Mucosa of rectum (tissue), 2 donors: Measurements from ENCODE around the gene FAM20B.

Experiments used
- H3K27ac ChIP-seq, 2 donors: one replicate each; pipeline ENCODE4 v1.7.0; 2013; ENCODE audit warnings: inconsistent platforms in 2 of 2, low read depth in 2 of 2, low read length in 2 of 2
- H3K27me3 ChIP-seq, 2 donors: one replicate each; pipeline ENCODE4 v1.7.0; 2013; ENCODE audit warnings: low read length in 2 of 2; ENCODE audit not compliant: control insufficient read depth in 2 of 2, insufficient read depth in 2 of 2
- H3K36me3 ChIP-seq, 2 donors: one replicate each; pipeline ENCODE4 v1.7.0; 2013; ENCODE audit warnings: low read length in 2 of 2; ENCODE audit not compliant: control insufficient read depth in 2 of 2, insufficient read depth in 2 of 2
- H3K4me1 ChIP-seq, 2 donors: one replicate each; pipeline ENCODE4 v1.7.0; 2013; ENCODE audit warnings: low read length in 2 of 2, mild to moderate bottlenecking in 1 of 2; ENCODE audit not compliant: control insufficient read depth in 2 of 2, insufficient read depth in 2 of 2
- H3K4me3 ChIP-seq, 2 donors: one replicate each; pipeline ENCODE4 v1.7.0; 2013; ENCODE audit warnings: low read length in 2 of 2
- H3K9ac ChIP-seq, 2 donors: one replicate each; pipeline ENCODE4 v1.7.0; 2013; ENCODE audit warnings: low read length in 2 of 2, low read depth in 1 of 2, mild to moderate bottlenecking in 1 of 2
- H3K9me3 ChIP-seq, 2 donors: one replicate each; pipeline ENCODE4 v1.7.0; 2013; ENCODE audit warnings: low read length in 2 of 2; ENCODE audit not compliant: control insufficient read depth in 2 of 2
- donor health status: healthy.
- donor health status: Normal muscosa, but diverticular disease.

FAM20B gene

GRCh38 chr1:179090522-179090921, 64.8 kb downstream of the FAM20B start:
- H3K27ac ChIP-seq = no peak overlapping the region
- no peak overlapping the region for H3K4me3 ChIP-seq

DNA sequence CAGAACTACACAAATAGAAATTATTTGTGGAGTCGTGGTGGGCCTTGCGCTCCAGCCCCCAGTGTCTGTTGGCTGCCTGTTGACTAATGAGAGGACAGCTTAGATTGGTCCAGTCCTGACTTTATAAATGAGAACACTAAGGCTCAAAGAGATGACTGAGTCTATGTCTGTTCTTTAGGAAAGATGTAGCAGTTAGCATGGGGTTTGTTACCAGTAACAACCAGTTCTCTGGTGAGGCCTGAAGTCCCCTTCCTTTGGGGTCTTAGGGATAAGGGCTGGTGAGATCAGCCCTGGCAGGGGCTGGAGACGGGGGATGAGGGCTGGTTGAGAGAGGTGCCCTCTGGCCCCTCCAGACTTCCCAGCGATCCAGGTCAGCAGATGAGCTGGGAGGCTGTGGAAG, 65.2 kb downstream of the FAM20B start:
- H3K4me1 ChIP-seq = peaks cover 0 to 4% of the 10 kb centered on the region in 2 donors
- no peaks in the 10 kb centered on the region for H3K9me3 ChIP-seq
- H3K36me3 ChIP-seq = peaks cover 53 to 68% of the 10 kb centered on the region in 2 donors
- no peaks in the 10 kb centered on the region for H3K27me3 ChIP-seq
- no peak overlapping the region for H3K4me3 ChIP-seq
- no peak overlapping the region for H3K9ac ChIP-seq
- H3K27ac ChIP-seq = no peak overlapping the region

More at GRCh38 chr1:179090522-179090921, 64.8 kb downstream of the FAM20B start:
- H3K4me1 ChIP-seq = peaks cover 0 to 4% of the 10 kb centered on the region in 2 donors
- H3K9me3 ChIP-seq = no peaks in the 10 kb centered on the region
- H3K9ac ChIP-seq = no peak overlapping the region
- no peaks in the 10 kb centered on the region for H3K27me3 ChIP-seq
- peaks cover 51 to 68% of the 10 kb centered on the region in 2 donors for H3K36me3 ChIP-seq

DNA sequence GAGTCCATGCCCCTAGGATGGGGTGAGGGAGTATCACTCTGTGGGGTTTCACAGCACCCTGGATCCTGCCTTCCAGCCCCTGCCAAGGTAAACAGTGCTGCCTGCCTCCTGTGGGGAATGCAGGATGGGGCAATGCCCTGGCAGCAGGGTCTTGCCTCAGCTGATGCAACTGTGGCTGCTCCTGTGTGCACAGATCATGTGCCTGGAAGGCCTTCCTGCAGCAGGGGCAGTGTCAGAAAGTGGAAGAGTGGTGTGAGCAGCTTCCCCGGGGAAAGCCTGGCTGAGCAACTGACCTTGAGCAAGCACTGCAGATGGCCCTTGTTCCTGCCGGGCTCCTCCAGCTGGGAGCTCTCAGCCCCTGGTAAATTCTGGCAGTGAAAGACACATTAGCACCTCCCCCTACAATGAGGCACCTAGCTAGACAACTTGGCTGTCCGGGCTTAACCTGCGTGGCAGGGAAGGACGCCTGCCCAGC, 66.0 kb downstream of the FAM20B start:
- Histone ChIP-seq H3K9me3 (no peaks in the 10 kb centered on the region), H3K9ac (no peak overlapping the region), H3K4me3 (no peak overlapping the region), H3K36me3 (peaks cover 57 to 70% of the 10 kb centered on the region in 2 donors), H3K4me1 (peaks cover 0 to 4% of the 10 kb centered on the region in 2 donors), H3K27ac (no peak overlapping the region), H3K27me3 (no peaks in the 10 kb centered on the region)

- Histone ChIP-seq H3K27ac (no peak overlapping the region), H3K9ac (no peak overlapping the region), H3K27me3 (no peaks in the 10 kb centered on the region), H3K9me3 (no peaks in the 10 kb centered on the region), H3K36me3 (peaks cover 63 to 73% of the 10 kb centered on the region in 2 donors), H3K4me3 (no peak overlapping the region), H3K4me1 (no peaks in the 10 kb centered on the region)
These were observed 67.3 kb downstream of the FAM20B start for GRCh38 chr1:179092896-179093461.

DNA sequence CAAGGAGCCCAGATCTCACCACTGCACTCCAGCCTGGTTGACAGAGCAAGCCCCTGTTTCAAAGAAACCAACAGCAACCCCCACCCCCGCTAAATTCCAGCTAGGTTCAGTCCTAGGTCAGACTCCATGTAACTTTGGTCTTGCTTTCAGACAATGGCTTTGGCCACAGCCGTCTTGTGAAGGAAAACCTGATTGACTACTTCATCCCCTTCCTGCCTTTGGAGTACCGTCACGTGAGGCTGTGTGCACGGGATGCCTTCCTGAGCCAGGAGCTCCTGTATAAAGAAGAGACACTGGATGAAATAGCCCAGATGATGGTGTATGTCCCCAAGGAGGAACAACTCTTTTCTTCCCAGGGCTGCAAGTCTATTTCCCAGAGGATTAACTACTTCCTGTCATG, 69.1 kb downstream of the FAM20B start:
- H3K4me3 ChIP-seq = no peak overlapping the region
- H3K27me3 ChIP-seq = no peaks in the 10 kb centered on the region
- H3K27ac ChIP-seq = no peak overlapping the region
- no peaks in the 10 kb centered on the region for H3K4me1 ChIP-seq
- H3K9me3 ChIP-seq = no peaks in the 10 kb centered on the region
- no peak overlapping the region for H3K9ac ChIP-seq
- H3K36me3 ChIP-seq = peaks cover 52 to 64% of the 10 kb centered on the region in 2 donors

DNA sequence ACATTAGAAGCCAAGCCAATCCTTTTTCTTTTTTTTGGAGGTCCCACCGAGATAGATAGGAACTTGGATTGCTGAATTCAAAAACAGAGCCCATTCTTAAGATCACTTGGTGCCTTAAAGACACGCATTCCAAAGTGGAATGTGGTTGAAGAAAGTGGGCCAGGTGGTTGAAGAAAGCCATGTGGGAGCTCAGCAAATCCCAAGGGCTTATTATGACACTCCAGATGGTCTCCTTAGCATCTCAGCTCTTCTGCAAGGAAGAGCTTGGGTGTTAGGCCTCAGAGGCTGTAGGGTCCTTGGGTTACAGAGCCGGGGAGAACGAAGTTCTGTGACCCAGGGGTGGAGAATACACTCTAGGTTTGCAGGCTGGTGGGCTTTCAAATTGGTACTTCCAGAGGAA, 69.7 kb downstream of the FAM20B start:
- Histone ChIP-seq H3K27ac (no peak overlapping the region), H3K9ac (no peak overlapping the region), H3K4me1 (no peaks in the 10 kb centered on the region), H3K4me3 (no peak overlapping the region), H3K9me3 (no peaks in the 10 kb centered on the region), H3K27me3 (no peaks in the 10 kb centered on the region), H3K36me3 (peaks cover 52 to 61% of the 10 kb centered on the region in 2 donors)

DNA sequence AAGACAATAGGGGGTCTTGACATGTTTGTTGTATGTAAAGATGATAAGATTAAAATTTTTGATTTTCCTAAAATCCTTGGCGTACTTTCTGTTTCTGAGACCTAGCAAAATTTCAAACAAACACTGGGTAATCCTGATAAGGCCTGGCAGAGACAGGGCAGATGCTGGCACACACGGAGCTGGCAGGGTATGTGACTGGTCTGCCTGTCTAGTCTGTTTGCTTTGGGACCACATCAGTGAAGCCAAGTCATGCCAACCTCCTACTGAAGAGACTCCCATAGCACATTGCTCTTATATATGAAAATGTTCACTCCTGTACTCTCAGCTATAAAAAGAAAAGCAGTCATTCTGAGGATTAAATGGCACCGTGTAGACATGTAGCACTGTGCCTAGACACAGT, 70.2 kb downstream of the FAM20B start:
- Histone ChIP-seq H3K4me1 (no peaks in the 10 kb centered on the region), H3K27me3 (no peaks in the 10 kb centered on the region), H3K9me3 (no peaks in the 10 kb centered on the region), H3K9ac (no peak overlapping the region), H3K36me3 (peaks cover 52 to 56% of the 10 kb centered on the region in 2 donors), H3K4me3 (no peak overlapping the region), H3K27ac (no peak overlapping the region)

DNA sequence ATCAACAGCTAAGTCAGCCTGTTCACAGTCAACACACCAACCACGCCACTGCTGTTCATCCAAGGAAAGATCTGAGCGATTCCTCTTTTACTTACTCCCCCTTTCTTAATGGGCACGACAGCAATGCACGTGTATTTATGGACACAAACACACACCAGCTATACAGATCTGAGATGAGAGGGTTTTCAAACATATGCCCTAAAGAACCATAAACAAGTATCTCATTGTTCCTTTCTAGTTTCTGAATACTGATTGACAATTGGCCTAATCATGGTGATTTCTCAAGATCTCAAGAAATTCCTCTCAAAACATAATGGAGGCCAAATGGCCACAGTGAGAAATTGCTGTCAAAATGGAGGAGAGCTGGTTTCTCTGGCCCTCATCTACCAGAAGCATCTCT, 74.2 kb downstream of the FAM20B start:
- Histone ChIP-seq H3K9ac (no peak overlapping the region), H3K27ac (no peak overlapping the region), H3K9me3 (no peaks in the 10 kb centered on the region)

GRCh38 chr1:179101566-179101965, 75.9 kb downstream of the FAM20B start:
- H3K4me1 ChIP-seq = no peaks in the 10 kb centered on the region
- no peak overlapping the region for H3K4me3 ChIP-seq
- H3K9ac ChIP-seq = no peak overlapping the region
- peaks cover 7 to 8% of the 10 kb centered on the region in 2 donors for H3K36me3 ChIP-seq
- H3K9me3 ChIP-seq = no peaks in the 10 kb centered on the region
- H3K27me3 ChIP-seq = no peaks in the 10 kb centered on the region
- H3K27ac ChIP-seq = no peak overlapping the region

More for the DNA sequence above, 74.2 kb downstream of the FAM20B start:
- Histone ChIP-seq H3K36me3 (peaks cover 20 to 21% of the 10 kb centered on the region in 2 donors), H3K27me3 (no peaks in the 10 kb centered on the region), H3K4me3 (no peak overlapping the region), H3K4me1 (no peaks in the 10 kb centered on the region)

DNA sequence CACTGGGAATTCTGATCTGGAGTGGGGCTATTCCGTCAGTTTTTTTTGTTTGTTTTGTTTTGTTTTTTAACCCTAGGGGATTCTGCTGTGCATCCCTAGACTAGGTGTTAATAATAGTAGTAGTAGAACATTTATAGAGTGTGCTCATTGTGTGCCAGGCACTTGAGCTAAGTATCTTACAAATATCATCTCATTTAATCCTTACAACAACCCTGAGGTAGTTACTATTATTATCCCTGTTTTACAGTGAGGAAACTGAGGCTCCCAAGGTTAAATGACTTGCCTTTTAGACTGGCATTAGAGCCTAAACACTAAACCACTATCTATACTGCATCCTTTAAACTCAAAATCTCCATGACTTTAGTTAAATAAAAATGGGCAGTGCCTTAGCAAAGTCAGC, 78.3 kb downstream of the FAM20B start:
- H3K9me3 ChIP-seq = no peaks in the 10 kb centered on the region
- no peak overlapping the region for H3K4me3 ChIP-seq
- no peaks in the 10 kb centered on the region for H3K4me1 ChIP-seq
- H3K27ac ChIP-seq = no peak overlapping the region
- H3K9ac ChIP-seq = no peak overlapping the region
- peaks cover 13 to 21% of the 10 kb centered on the region in 2 donors for H3K36me3 ChIP-seq
- no peaks in the 10 kb centered on the region for H3K27me3 ChIP-seq
